Posterior cingulate gyrus (tissue), 11 donors: ENCODE data around the gene SMIM1.
A peak's percentile ranks its signal among the peaks of the same experiment; 100 is the strongest.

Experiments used
- DNase-seq, 10 donors: peaks; one replicate each; pipeline versions ENCODE4 v3.0.0 to v3.0.0-alpha.2; 2020 to 2021; ENCODE audit warnings: mixed read lengths in 3 of 10
- intact Hi-C: fragments of 100-400 bp; cut with DNase I; formaldehyde crosslinking; loops from one replicate; pipeline ENCODE4 v1.15.1; 2023

The SMIM1 gene

DNA sequence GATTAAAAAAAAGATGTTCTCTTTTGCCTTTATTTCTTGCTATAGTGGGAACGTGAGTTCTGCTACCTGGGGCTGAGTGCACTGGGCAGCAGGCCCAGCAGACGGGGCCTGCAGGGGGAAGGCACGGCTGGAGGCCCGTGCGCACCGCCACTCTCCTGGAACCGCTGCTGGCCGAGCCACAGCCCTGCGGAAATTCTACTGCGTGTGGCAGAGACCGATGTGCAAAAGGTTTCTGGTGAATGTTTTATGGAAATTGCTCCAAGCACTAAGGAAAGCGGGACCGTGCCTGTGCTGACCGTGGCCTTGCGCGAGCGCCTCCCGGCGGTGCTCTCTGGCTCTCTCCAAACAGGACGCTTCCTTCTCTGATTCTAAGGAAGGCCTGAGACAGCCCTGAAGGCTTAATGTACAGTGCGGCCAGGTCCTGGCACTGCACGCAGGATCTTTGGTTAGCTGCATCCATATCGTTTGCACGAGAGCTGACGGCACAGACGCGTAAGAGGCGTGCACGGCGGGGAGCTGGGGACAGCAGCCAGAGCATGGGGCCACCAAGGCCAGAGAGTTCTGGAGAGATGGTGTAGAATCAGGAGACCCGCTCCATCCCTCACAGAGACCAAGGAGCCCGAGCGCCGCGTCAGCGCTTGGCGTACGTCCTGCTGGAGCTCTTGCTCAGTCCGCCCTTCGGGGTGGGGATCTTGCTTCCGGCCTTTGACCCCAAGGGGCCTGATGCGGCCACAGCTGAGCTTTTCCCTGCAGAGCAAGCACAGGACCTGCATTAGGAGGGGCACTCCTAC, 42.4 kb downstream of the SMIM1 start:
- DNase-seq = peak in 1 of 10 donors; percentile 85
- intact Hi-C loops = no loop called here

DNA sequence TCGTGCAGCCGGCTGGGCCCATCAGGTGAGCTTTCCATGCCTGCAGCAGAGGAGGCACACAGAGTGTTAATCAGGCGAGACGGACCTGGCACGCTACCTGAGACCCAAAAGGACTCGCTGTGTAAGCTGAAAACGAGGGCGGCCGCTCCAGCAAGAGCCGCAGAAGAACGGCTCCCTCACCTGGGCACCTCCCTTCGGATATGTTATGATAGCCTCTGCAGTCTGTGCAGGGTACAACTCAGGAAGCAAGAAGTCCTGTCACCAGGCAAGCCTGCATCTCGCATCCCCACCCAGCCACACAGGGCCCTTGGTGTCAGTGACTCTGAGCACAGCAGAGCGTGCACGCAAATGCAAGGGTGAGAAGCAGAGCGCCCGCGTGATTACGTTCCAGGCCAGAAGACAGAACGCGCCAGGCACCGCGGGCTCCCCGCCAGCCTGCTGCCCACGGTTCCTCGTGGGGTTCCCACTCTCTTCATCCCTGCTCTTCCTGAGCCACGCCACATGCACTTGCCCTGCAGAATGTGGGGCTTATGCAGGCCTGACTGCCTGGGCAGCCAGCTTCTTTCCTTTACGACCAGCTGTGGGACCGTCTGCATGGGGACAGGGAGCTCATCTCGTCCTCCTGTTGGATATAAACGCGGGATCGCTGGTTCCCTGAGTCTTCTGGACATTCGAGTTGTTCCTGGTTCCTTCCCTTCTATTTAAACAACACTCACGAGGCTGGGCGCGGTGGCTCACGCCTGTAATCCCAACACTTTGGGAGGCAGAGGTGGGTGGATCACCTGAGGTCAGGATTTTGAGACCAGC, 44.0 kb downstream of the SMIM1 start:
- DNase-seq = peak in 2 of 10 donors; percentile 74 to 81
- intact Hi-C loops = no loop called here

DNA sequence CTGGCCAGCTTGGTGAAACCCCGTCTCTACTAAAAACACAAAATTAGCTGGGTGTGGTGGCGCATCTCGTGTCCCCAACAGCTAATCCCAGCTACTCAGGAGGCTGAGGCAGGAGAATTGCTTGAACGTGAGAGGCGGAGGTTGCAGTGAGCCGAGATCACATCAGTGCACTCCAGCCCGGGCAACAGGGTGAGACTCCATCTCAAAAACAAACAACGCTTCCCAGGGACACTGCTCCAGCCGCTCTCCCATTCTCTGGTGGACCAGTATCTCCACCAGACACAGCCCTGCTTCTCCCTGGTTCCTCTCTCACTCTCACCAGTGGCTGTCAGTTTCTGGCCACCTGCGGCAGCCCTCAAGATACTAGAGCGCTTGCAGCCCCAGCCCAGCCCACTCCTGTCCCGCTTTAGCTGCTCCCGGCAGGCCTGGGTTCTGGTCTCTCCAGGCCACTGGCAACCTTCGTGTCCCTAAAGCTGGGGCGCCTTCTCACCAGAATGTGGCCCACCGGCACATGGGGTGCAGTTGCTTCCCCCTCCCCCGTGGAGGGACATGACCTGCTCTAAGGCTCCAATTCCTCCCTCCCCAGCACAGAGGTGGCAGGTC, 44.7 kb downstream of the SMIM1 start:
- intact Hi-C loops = no loop called here

DNA sequence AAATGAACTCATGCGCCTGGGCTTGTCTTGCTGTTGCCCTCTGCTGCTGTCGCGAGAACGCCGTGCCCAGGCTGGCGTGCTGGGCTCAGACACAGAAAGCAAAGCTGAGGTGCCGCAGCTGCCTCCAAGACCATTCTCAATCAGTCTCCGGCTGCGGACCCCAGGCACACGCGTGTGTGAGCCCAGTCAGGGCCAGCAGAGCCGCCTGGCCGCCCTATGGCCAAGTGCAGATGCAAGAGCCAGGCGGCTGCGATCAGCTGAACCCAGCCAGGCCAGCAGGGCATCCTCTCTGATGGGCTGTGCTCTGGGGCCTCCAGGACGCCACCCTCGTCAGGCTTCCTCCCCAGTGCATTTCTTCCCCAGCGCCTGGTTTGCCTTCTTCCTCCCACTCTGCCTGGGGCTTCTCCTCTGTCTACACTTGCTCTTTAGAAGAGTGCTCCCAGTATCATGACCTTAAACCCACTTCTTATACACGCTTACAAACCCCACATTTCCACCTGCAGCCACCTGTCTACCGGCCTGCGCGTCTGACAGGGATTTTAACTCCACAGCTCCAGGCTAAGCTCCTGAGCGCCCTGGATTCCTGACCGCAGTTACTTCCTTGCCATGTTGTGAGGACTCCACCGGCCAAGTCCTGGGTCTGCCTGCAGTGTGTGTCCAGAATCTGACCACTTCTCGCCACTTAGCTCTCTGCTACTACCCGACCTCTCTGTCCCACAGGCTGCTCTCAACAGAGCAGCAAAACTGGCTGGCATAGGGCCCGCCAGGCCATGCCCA, 45.5 kb downstream of the SMIM1 start:
- intact Hi-C loops = no loop called here
- no peak for DNase-seq

More for the DNA sequence above, 44.7 kb downstream of the SMIM1 start:
- peak in 1 of 10 donors; percentile 71 for DNase-seq

DNA sequence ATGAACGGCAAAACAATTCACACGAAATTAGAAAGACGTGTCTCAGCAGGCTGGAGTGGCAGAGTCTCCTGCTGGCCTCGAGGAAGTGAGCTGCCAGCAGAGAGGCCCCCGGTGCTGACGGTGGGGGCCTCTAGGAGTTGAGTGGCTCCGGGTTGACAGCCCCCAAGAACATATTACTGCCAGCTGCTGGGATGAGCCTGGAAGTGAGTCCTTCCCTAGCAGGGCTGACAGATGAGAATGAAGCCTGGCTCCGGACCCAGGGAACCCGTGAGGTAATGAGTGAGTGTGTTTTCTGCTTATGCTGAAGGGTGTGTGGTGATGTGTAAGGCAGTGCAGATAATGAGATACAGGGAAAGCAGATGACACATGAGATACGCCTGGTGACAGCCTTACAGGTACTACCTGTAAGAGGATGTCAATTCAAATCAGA, 47.2 kb downstream of the SMIM1 start:
- intact Hi-C loops = no loop called here
- peak in 1 of 10 donors; percentile 49 for DNase-seq

DNA sequence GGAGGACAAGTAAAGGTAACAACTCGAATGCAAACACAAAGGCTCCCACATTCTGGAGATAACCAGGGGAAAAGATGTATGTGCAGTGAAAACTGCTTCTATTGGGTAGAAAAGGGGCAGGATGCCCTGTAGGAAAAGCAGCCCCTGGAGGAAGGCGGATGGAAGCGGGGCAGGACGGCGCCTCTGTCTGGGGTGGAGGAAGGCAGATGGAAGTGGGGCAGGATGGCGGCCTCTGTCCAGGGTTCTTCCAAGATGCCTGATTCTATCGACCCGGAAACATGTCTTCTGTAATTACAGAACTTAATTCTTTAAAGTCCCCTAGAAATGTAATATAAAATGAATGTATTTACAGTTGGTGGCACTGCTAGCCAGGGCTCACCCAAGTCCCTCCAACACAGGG, 47.8 kb downstream of the SMIM1 start:
- intact Hi-C loops = no loop called here
- no peak for DNase-seq

DNA sequence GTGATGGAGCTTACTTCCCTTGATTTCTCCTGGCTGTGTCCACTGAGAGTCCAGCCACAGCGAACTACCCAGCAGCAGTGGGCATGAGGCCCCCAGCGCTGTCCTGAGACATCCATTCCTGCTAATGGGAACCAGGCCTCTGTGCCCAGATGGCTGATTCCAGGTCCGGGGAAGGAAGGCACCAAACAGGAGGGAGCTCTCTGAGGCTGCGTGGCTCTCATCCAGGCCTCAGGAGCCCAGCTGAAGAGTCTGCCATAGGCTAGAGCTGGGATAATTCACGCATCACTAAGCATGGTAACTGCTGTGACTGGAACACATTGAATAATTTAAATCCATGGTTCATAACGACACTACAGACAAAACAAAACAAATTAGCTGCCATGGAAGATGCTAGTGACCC, 48.5 kb downstream of the SMIM1 start:
- peak in 1 of 10 donors; percentile 53 for DNase-seq
- intact Hi-C loops = no loop called here

DNA sequence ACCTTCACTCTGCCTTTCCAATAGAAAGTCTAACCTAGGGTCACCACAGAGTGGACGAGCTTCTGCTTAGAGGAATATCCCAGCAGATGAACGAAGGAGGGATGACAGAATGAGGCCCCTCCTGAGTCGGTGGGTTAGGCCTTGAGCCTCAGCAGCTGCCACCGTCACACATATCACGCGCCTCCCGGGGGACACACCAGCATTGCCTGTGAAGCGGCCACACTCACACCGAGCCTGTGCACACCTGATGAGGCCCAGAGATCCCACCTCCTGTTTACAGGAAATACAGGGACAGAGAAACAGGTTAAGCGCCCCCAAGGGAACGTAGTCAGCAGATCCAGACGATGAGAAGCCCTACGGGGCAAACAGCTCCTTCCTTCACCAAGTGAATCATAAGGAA, 48.9 kb downstream of the SMIM1 start:
- DNase-seq = peak in 1 of 10 donors; percentile 67
- intact Hi-C loops = no loop called here

DNA sequence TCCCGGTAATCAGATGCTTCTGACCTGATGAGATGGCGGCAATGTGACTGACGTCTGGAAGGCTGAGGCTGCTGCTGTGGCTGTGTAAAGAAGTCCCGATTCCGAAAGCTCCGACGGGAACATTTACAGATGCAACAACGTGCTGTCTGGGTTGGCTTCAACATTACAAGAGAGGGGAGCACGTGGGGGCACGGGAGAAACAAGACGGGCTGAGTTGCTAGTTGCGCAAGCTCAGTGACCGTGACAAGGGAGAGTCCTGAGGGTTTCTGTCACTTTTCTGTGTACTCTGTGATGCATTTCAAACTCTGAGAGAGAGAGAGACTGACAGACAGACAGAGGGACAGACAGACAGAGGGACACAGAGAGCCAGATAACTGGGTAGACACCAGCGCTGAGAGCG, 49.4 kb downstream of the SMIM1 start:
- intact Hi-C loops = no loop called here

DNA sequence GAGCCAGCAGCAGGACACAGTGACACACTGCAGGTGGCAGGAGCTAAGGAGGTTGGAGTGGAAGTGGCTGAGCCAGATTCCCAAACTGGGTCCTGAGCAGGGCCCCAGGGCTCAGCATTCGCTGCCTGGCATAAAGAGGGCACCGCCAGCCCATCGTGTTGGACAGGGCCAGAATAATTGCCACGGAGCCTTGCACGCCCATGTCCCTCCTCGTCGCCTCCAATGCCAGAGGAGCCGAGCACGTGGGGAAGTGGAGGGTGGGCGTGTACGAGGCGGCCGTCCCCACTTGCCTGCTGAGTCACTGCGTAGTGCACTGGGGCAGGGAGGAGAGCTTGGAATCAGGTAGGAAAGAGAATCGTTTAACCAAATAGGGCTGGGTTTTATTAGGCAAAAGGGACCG, 49.9 kb downstream of the SMIM1 start:
- peak in 1 of 10 donors; percentile 77 for DNase-seq
- intact Hi-C loops = no loop called here

More for the DNA sequence above, 49.4 kb downstream of the SMIM1 start:
- DNase-seq = no peak

DNA sequence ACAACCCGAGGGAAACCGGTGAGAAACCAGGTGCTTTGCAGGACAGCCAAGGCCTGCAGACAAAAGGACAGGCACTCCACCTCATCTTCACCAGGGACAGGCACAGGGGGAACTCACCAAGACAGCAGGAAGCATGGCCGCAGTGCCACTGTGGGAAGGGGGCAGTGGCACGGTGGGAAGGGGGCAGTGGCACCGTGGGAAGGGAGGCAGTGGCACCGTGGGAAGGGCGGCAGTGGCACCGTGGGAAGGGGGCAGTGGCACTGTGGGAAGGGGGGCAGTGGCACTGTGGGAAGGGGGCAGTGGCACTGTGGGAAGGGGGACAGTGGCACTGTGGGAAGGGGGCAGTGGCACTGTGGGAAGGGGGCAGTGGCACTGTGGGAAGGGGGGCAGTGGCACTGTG, 52.1 kb downstream of the SMIM1 start:
- DNase-seq = no peak
- intact Hi-C loops = no loop called here

DNA sequence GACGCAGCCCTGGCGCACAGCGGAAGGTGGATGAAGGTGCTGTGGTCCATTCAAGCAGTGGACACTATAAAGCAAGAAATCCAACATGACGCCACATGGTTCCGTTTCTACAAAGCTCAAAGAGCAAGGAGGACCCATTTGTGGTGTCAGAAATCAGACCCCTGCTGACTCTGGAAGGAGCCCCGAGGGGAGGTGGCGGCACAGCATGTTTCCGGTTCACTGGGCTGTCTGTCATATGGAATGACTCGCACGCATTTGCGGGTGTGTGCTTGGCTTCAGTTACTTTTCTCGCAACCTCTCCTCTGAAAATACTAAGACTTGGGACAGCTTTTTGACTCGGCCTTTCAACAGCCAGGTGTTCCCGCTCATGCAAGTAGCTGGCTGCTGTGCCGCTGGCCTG, 52.8 kb downstream of the SMIM1 start:
- no peak for DNase-seq
- intact Hi-C loops = no loop called here
